Myometrial cell (primary cell): ENCODE measurements around the gene DBNL. TPM values are rescaled to one million over a fixed set of nuclear protein-coding genes. Genes with fewer than 3 reads are reported as not detected.

Source experiments
- total RNA-seq: library from RNA; depleted of rRNA; stranded (reverse); fragments of >200 nt; gene quantifications from 2 replicates; pipeline ENCODE4 v1.2.3, GENCODE V29; 2015

DBNL gene
- 171 TPM in 2 replicates for total RNA-seq

DNA sequence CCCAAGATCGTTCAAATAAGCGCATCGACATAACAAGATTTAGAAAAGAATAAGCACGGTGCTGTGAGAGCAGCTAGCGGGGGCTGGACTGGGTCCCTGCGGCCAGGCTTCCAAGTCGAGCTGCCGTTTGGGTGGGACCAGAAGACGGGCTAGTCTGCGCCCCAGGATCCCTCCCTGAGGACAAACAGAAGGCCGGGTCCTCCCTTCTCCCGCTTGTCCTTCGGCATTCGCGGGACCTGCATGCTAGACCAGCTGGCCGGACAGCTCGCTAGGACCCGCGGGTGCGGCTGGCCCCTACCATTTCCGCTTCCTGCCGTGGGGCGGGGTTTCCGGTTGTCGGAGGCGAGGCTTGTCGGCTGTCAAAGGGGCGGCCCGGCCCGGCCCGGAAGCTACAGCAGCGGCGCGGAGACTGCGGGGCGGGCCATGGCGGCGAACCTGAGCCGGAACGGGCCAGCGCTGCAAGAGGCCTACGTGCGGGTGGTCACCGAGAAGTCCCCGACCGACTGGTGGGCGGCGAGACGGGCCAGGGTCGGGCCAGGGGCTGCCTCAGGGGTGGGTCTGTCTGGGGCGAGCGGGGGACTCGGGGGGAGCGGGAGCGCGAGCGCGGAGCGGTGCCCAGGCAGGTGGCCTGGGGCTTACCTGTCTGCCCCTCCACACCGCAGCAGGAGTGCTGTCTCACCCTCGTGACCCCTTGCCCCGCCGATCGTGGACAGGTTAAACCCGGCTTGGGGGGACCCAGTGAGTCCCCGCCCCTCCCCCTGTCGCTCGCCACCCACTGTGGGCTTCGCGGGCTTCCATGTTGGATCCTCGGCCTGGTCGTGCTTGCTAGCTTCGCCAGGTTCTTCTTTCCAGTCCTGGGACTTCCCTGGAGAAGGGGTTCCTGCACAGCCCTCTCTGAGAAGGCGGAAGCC, at the start of gene DBNL:
Gene DBNL, plus strand, starts transcription at position 388 of the 911 bp plus-strand sequence. Its CDS starts 36 bp downstream, at position 424.

DNA sequence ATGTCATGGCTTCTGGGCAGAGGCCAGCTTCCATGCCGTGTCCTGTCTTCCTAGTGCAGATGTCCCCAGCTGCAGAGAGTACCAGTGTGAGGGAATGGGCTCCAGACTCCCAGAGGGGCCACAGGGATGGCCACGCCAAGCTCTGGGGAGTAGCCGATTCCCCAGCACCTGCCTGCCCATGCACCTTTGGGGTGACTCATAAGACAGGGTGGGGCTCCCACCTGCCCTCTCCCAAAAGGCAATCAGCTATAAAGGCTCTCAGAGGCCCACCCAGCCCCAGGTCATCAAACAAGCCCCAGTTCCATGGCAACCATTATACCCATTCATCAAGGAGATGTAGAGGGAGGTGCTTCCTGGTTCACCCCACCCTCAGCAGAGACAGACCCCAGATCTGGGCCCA, 47.0 kb upstream of the DBNL start, which contains the start of gene SPDYE1:
Gene SPDYE1, plus strand, starts transcription at position 366 of the 400 bp plus-strand sequence. CDS start 2,053 bp downstream, outside the sequence.

DNA sequence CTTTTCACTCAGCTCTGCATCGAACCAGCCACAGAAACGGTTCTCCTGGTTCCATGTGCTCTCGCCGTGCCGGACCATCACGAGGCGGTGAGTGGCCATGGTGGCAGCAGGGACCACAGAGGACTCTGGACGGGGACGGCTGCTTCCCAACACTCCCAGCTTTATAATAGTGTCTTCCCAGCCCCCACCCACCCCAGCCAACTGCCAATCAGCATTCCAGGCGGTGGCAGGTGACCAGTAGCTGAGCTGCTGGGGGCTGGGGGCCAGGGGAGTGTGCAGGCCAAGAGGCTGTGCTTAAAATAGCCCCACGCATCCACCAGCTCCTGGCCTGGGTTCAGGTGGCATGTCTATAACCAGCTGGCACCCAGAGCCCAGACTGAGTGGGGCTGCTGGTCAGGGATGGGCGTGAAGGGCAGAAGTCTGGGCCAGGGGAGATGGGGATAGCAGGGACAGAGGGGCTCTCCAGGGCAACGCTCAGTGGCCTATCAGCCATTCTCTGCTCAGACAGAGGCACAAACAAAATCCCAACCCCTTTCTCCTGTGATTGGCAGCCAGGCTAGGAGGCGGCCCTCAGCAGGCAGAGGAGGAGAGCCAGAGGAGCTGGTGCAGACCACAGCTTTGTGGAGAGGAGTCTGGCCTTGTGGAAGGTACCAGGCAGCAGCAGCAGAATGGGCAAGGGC, 21.1 kb downstream of the DBNL start, which contains the start of gene PGAM2:
Gene PGAM2, minus strand, starts transcription at position 137 of the 680 bp plus-strand sequence. Its CDS starts 38 bp downstream, at position 99.

DNA sequence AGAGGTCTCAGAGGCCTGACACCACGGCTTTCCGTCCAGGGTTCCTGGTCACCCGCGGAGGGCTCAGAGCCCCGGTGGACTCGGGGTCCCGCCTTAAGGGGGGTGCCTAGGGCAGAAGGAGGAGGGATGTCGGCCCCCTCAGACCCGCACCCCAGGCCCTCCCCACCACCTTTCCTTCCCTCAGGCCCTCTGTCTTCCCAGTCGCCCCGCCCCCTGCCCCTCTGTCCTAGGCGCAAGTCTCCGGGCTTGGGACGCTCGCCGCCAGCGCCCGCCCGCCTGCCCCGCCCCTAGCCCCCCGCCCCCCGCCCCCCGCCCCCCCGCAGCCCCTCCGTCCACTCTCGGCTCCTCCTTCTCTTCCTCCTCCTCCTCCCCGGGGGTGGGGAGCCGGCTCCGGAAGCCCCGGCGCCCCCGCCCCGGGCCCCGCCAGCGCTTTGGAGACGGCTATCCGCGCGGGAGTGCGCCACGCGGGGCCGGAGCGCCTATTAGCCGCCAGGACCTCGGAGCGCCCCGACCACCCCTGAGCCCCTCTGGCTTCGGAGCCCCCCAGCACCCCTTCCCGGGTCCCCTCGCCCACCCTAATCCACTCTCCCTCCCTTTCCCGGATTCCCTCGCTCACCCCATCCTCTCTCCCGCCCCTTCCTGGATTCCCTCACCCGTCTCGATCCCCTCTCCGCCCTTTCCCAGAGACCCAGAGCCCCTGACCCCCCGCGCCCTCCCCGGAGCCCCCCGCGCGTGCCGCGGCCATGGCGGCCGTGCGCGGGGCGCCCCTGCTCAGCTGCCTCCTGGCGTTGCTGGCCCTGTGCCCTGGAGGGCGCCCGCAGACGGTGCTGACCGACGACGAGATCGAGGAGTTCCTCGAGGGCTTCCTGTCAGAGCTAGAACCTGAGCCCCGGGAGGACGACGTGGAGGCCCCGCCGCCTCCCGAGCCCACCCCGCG, 59.7 kb downstream of the DBNL start, which contains the start of gene AEBP1:
Gene AEBP1, plus strand, starts transcription at position 423 of the 937 bp plus-strand sequence. Its CDS starts 321 bp downstream, at position 744.

Other genes with a start within 250 kb of the DBNL start
- gene MRPS24, start 175.2 kb upstream of the DBNL start, total RNA-seq: 155 and 184 TPM in 2 replicates
- gene URGCP, start 138.1 kb upstream of the DBNL start, total RNA-seq: 19.3 and 22.7 TPM in 2 replicates
- 6.1 and 10.1 TPM in 2 replicates for gene UBE2D4, start 118.3 kb upstream of the DBNL start, total RNA-seq
- gene SPDYE1, start 46.8 kb upstream of the DBNL start, total RNA-seq: not detected in 2 replicates
- gene PGAM2, start 20.9 kb downstream of the DBNL start, total RNA-seq: not detected in 2 replicates
- 14.2 and 24.2 TPM in 2 replicates for gene POLM, start 37.8 kb downstream of the DBNL start, total RNA-seq
- 90.4 and 91.4 TPM in 2 replicates for gene AEBP1, start 59.6 kb downstream of the DBNL start, total RNA-seq
- gene POLD2, start 78.8 kb downstream of the DBNL start, total RNA-seq: 118 and 130 TPM in 2 replicates
- gene MYL7, start 96.6 kb downstream of the DBNL start, total RNA-seq: not detected in 2 replicates
- gene GCK, start 144.7 kb downstream of the DBNL start, total RNA-seq: 1.2 and 2.7 TPM in 2 replicates
- 129 and 150 TPM in 2 replicates for gene YKT6, start 156.3 kb downstream of the DBNL start, total RNA-seq